HTR-8/SVneo (cell line): ENCODE results near the gene BABAM2.
"Not testable (repeated sequence)": the region's sequence is repeated elsewhere in the genome, so short reads cannot be mapped to it uniquely, and the experiment has no call there.

ENCODE experiments used
- DNase-seq: peaks from one replicate; pipeline ENCODE4 v3.0.0; 2011; ENCODE audit warnings: low spot score, mixed read lengths; ENCODE audit not compliant: insufficient read length
- FAIRE-seq: peaks from 2 replicates; lab custom pipeline; 2011; peaks lifted over from hg19 to GRCh38; lab: Jason Lieb, UNC

The BABAM2 gene

DNA sequence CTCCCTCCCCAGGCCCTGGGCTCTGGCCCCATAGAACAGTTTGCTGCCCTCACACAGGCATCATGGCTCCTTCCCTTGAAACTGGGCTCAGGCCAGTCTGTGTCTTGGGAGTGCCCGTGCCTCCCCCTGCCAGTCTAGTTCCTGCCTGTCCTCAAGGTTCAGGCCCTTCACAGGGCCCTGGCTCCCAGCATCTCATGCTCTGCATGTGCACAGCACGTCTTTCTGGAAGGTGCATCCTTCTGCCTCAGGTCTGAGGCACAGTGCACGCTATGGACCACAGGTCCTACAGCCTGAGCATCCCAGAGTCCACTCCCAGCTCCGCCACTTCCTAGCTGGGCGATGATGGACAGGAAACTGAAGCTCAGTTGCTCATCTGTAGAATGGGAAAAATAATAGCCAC lies 466.5 kb downstream of the BABAM2 start:
- FAIRE-seq (no peak), DNase-seq (no peak)

- no peak for FAIRE-seq
- no peak for DNase-seq
These were observed 467.6 kb downstream of the BABAM2 start for GRCh38 chr2:28357948-28358667.

DNA sequence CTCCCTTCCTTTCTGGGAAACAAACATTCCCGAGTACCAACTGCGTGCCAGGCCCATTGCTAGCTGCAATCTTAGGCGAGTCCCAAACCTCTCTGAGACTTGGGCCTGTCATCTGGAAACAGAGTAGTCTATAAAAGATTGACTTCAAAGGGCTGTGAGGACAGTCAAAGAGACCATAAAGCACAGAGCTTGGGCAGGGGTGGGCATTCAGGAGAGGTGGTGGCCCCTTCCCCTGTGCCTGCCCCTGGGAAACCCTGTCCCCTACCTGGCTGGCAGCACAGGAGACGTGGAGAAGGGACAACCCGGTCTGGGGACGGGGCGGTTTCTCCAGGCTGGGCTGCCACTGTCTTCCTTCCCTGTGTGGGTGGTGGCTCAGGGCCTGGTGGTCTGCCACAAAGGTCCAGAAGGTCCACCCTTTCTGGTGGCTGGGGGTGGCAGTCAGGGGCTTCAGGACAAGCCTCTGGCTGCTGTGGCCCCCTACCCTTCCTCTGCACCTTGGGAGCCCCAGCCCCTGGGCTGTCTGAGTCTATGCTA lies 468.2 kb downstream of the BABAM2 start:
- FAIRE-seq = no peak
- DNase-seq = no peak

- no peak for DNase-seq
These were observed 468.9 kb downstream of the BABAM2 start for GRCh38 chr2:28359222-28360057.

GRCh38 chr2:28360058-28360717 lies 469.7 kb downstream of the BABAM2 start:
- no peak for FAIRE-seq
- DNase-seq = no peak

More at GRCh38 chr2:28359222-28360057, 468.9 kb downstream of the BABAM2 start:
- no peak for FAIRE-seq

DNA sequence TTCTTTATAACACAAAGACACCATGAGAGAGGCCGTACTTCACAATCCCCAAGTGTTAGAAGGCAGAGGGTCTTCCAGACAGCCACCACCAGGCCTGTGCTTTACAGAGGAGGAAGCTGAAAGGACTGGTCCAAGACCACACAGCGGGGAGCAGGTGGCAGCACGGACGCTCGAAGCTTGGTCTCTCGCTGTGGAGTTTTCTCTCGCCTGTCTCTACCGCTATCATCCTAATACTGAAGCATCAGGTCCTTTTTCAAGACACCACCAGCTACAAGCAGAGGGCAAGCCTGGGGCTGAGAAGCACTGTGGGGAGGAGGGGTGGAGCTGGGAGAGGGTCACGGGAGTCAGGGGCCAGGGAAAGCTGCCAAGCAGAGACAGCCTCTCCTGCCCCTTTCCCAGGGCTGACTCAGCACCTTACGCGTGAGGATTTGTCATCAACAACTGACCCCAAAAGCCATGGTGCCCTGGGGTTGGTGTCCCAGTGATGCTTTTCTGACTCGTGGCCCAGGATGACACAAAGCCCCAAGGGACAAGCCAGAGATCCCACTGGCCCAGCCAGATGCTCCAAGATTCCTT lies 470.3 kb downstream of the BABAM2 start:
- peak; percentile 60 for FAIRE-seq

GRCh38 chr2:28361991-28362710 lies 471.6 kb downstream of the BABAM2 start:
- no peak for DNase-seq
- peak; percentile 51 for FAIRE-seq

More for the DNA sequence above, 470.3 kb downstream of the BABAM2 start:
- DNase-seq = peak; percentile 74

DNA sequence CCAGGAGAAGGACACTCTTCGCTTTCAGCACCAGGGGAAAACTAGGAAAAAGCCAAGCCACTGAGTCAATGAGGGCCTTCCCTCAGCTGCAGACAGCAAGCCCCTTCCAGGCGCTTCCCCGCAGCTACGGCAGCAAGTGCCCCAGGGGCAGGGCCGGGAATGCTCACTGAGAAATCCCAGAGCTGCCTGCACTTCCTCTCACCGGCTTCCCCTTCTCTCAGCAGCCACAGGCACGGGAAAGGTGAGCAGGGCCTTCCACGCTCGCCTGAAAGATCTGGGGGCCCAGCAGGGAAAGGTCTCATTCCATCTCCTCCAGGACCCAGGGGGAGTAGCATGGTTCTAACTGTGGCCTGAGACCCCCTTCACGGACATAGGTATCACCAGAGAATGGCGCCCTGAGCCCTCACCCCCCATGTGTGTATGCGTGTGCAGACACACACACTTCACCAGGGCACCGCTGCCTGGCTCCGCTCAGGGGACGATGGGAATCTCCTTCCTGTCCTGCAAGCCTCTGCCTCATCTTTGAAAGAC lies 472.5 kb downstream of the BABAM2 start:
- FAIRE-seq = peak; percentile 13
- no peak for DNase-seq

- DNase-seq (no peak), FAIRE-seq (no peak)
These were observed 473.3 kb downstream of the BABAM2 start for GRCh38 chr2:28363686-28364280.

GRCh38 chr2:28364610-28365009 lies 474.1 kb downstream of the BABAM2 start:
- FAIRE-seq (no peak), DNase-seq (no peak)

GRCh38 chr2:28365158-28365557 lies 474.6 kb downstream of the BABAM2 start:
- DNase-seq (no peak), FAIRE-seq (no peak)

DNA sequence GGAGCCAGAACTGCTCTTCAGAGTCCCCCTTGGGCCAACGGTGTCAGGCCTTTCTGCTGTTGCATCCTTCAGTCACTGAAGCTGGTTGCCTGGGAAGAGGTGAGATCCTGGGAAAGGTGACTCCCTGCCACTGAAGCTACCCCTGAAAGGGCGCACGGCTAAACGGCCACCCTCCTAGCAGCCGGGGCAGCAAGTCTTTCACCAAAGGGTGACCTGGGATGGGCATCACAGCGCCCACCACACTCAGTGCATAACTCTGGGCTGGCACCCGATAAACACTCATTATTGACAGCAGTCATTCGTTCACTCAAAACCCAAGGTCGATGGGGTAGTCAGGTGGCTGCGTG lies 475.6 kb downstream of the BABAM2 start:
- DNase-seq (no peak), FAIRE-seq (no peak)

GRCh38 chr2:28366496-28367282 lies 476.2 kb downstream of the BABAM2 start:
- DNase-seq = no peak

GRCh38 chr2:28367667-28368356 lies 477.3 kb downstream of the BABAM2 start:
- DNase-seq (no peak), FAIRE-seq (no peak)

More at GRCh38 chr2:28366496-28367282, 476.2 kb downstream of the BABAM2 start:
- peak; percentile 67 for FAIRE-seq

DNA sequence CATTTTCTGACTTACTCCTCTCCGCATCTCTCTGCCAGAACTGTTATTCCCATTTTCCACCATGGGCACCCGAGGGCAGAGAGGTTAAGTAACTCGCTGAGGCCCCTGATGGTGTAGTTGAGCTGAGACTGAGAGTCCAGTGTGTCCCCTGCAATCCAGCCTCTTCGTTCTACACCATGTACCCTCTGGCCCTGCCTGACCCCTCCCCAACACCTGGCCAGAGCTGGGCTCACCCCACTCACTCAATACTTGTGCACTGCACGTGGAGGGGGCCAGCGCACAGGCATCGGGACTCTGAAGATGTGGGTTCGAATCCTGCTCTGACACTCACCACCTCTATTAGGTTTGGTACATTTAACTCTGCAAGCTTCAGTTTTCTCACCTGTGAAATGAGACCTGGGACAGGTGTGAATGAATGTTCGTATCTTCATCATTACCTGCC lies 477.8 kb downstream of the BABAM2 start:
- FAIRE-seq (no peak), DNase-seq (no peak)

DNA sequence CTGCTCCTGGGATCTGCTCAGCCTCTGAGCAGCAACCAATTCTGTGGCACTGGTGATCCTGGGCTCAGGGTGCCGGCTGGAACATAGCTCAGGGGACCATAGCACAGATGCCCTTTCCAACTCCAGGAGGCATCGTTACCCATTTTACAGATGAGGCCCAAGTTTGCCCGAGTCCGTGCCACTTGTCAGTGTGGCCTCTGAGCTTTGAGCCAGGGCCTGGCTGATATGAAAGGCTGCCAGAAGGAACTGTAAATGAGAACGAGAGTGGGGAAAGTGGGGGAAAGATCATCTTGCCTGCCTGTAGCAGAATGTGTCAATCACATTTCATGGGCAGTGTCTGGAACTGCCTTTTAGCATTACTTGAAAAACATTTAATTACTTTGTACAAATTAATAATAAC lies 478.8 kb downstream of the BABAM2 start:
- DNase-seq (no peak), FAIRE-seq (no peak)

DNA sequence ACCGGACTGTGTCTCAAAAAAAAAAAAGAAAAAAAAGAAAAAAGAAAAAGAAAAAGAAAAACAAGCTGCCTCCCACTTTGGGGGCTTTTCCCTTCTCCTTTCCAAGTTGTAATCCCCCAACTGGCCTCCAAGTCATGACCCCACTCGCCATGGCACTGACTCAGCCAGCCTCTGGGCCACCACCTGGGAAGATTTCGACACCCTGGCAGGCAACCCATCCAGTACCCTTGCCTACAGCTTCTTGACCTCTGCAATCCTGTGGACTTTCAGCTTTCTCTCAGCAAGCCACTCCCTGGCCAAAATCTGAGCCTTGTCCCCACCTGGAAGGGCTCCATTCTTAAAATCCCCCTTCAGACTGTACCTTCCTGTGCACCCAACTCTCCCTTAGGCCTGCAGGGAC lies 479.8 kb downstream of the BABAM2 start:
- peak; percentile 26 for FAIRE-seq
- no peak for DNase-seq

GRCh38 chr2:28371728-28372127 lies 481.2 kb downstream of the BABAM2 start:
- FAIRE-seq, DNase-seq: not testable (repeated sequence)
